ENCODE results near the gene ALAS1.

DNA sequence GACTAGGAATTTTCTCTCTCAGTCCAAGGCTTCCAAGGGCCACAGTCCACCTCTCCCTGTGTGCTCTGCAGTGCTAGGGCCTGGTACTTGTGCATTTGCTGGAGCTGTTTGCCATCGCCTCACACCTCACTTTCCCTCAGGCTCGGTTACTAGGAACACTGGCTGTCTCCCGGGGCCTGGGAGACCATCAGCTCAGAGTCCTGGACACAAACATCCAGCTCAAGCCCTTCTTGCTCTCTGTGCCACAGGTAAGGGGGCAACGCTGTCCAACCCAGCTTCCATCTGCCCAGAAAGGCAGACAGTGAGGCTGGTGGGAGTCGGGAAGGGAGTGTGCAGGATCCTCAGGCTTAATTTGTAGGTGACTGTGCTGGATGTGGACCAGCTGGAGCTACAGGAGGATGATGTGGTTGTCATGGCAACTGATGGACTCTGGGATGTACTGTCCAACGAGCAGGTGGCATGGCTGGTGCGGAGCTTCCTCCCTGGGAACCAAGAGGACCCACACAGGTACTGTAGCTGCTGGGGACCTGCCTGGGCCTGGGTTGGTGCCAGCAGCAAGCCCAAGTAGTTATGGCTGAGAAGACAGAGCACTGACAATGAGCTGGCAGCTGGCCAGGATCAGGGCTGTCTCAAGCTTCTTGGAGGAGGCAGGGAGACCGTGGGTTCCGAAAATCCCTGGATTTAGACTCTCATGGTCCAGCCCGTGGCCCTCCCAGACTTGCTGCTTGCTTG lies 51.0 kb downstream of the ALAS1 start:
- TF ChIP-seq CTCF (IDR thresholded peaks at IDR 0.05) (no peak), EP300 (IDR thresholded peaks at IDR 0.05) (no peak)

Measured in gastroesophageal sphincter (tissue), 3 donors.